HG03135 (cell line): ENCODE data around the gene PNPLA1.

Source experiments
- ATAC-seq: cut with Tn5 transposase; IDR thresholded peaks from one replicate; pipeline ENCODE4 v1.9.1; 2021; ENCODE audit warnings: mild to moderate bottlenecking, moderate library complexity; ENCODE audit not compliant: unreplicated experiment

The PNPLA1 gene

GRCh38 chr6:36246506-36247268 is 23.2 kb upstream of the PNPLA1 start:
- ATAC-seq, result no peak

- ATAC-seq, result no peak
Observed at GRCh38 chr6:36247693-36248092, 22.2 kb upstream of the PNPLA1 start.

GRCh38 chr6:36248980-36249379 is 20.9 kb upstream of the PNPLA1 start:
- ATAC-seq, result no peak

GRCh38 chr6:36249536-36249935 is 20.3 kb upstream of the PNPLA1 start:
- no peak for ATAC-seq

- no peak for ATAC-seq
Observed at GRCh38 chr6:36252005-36252404, 17.9 kb upstream of the PNPLA1 start.

- ATAC-seq, result no peak
Observed at GRCh38 chr6:36263390-36264000, 6.4 kb upstream of the PNPLA1 start.

- no peak for ATAC-seq
Observed at GRCh38 chr6:36265744-36266143, 4.1 kb upstream of the PNPLA1 start.

- no peak for ATAC-seq
Observed at GRCh38 chr6:36266913-36267644, 2.8 kb upstream of the PNPLA1 start.

- no peak for ATAC-seq
Observed at GRCh38 chr6:36267731-36268477, 2.0 kb upstream of the PNPLA1 start.

- ATAC-seq, result no peak
Observed at GRCh38 chr6:36268478-36269275, 1.2 kb upstream of the PNPLA1 start.

GRCh38 chr6:36272234-36272633 is 2.4 kb downstream of the PNPLA1 start:
- ATAC-seq, result no peak

GRCh38 chr6:36273067-36273466 is 3.2 kb downstream of the PNPLA1 start:
- no peak for ATAC-seq

GRCh38 chr6:36273802-36274514 is 4.1 kb downstream of the PNPLA1 start:
- no peak for ATAC-seq

- no peak for ATAC-seq
Observed at GRCh38 chr6:36276581-36277536, 7.0 kb downstream of the PNPLA1 start.

- ATAC-seq, result no peak
Observed at GRCh38 chr6:36277946-36278470, 8.1 kb downstream of the PNPLA1 start.

- no peak for ATAC-seq
Observed at GRCh38 chr6:36280467-36280866, 10.6 kb downstream of the PNPLA1 start.

GRCh38 chr6:36280983-36281382 is 11.1 kb downstream of the PNPLA1 start:
- no peak for ATAC-seq

- ATAC-seq, result no peak
Observed at GRCh38 chr6:36283608-36284007, 13.7 kb downstream of the PNPLA1 start.
